CD4-positive, alpha-beta T cell treated with Interleukin-6 for 4 hours (primary cell): Measurements from ENCODE around the gene UFSP1.
"Not testable (repeated sequence)": the region's sequence is repeated elsewhere in the genome, so short reads cannot be mapped to it uniquely, and the experiment has no call there.

Experiments used
- DNase-seq: peaks from one replicate; pipeline ENCODE4 v3.0.0-alpha.2; 2020; ENCODE audit warnings: mixed read lengths

Gene UFSP1

DNA sequence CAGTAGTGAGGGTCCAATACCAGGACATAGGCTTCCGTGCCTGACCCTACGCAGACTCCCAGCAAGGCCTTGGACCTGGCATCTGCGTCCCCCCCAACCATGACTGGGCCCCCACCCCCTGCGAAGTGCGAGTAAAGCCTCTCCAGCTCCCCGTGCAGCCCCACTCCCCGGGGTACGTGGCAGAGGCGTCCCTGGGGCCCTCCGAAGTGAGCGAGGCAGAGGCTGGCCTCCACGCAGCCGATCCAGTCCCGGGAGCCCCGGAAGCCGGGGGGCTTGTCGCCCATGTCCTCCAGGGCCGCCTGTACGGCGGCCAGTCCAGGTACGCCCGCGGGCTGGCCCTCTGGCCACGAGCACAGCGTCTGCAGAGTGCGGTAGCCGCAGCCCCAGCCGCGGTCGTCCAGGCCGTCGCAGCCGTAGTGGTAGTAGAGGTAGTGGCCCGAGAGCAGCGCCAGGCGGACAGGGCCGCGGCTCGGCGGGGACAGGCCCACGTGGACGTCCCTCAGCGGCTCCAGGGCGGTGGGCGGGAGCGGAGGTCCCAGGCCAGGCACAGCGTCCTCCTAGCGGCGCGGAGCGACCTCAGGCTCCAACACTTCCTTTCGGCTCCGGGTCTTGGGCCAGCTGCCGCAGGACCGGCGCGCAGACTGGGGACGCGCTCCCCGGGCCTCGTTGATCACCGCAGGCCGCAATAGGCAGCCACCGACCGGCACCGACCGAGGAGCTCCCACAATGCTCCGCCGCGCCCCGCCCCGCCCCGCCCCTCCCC lies at the start of gene UFSP1:
Gene UFSP1 (minus strand): TSS at position 728 of the 763 bp plus-strand sequence. CDS start 444 bp downstream, at position 284.
- no peak for DNase-seq

DNA sequence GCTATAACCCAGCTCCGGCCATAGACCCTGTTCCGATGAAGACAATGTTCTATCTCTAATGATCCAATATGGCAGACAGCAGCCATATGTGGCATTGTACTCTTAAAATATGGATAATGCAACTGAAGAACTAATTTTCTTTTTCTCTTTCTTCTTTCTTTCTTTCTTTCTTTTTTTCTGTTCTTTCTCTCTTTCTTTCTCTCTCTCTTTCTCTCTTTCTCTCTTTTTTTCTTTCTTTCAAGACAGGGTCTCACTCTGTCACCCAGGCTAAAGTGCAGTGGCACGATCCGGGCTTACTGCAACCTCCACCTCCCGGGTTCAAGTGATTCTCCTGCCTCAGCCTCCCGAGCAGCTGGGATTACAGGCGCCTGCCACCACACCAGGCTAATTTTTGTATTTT lies 46.7 kb upstream of the UFSP1 start:
- not testable (repeated sequence) for DNase-seq

DNA sequence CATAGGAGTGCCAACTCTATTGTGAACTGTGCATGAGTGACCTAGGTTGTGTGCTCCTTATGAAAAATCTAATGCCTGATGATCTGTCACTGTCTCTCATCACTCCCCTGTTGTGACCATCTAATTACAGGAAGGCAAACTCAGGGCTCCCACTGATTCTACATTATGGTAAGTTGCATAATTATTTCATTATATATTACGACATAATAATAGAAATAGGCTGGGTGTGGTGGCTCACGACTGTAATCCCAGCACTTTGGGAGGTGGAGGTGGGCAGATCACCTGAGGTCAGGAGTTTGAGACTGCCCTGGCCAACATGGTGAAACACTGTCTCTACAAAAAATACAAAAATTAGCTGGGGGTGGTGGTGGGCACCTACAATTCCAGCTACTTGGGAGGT lies 45.9 kb upstream of the UFSP1 start:
- DNase-seq, result not testable (repeated sequence)

DNA sequence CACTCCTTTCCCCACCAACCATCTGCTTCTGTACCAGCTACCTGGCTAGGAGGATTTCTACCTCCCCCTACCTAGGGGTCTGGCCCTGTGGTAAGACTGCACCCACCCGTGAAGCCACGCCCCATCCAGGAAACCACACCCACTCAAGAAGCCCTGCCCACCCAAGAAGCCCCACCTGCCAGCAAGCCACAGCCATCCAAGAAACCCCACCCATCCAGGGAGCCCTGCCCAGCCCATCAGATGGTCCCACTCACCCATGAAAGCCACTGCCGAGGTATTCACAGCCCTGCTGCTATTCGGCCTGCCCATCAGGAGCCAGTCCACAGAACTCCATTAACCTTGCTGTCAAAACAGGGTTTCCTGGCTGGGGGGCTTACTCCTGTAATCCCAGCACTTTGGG lies 44.2 kb upstream of the UFSP1 start:
- no peak for DNase-seq

DNA sequence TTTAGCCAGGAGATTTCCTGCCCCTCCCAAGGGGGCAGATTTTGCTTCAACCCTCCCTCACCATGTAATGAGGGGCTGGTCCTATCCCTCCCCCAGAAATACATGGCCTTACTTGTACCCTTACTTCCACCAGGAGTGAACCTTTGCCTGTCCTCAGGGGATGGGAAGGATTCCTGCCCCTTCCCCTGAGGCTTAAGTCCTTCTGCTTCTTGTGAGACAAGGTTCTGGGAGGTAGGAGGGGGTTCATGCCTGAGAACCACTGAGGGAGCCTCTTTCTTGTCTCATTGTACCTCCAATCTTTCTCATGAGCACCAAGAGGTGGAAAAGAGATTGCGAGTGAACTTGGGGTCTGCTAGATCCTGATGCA lies 40.3 kb upstream of the UFSP1 start:
- no peak for DNase-seq

DNA sequence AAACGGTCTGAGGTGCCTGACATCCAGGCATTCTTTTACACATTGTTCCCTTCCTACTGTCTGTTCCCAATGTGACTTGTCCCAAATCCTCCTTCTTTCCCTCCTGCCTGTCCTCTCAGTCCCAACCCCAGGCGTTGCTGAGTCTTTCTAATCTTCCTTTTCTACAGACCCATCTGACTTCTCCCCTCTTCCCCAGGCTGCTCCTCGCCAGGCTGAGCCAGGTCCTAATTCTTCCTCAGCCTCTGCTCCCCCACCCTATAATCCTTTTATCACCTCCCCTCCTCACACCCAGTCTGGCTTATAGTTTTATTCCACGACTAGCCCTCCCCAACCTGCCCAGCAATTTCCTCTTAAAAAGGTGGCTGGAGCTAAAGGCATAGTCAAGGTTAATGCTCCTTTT lies 34.1 kb upstream of the UFSP1 start:
- not testable (repeated sequence) for DNase-seq

DNA sequence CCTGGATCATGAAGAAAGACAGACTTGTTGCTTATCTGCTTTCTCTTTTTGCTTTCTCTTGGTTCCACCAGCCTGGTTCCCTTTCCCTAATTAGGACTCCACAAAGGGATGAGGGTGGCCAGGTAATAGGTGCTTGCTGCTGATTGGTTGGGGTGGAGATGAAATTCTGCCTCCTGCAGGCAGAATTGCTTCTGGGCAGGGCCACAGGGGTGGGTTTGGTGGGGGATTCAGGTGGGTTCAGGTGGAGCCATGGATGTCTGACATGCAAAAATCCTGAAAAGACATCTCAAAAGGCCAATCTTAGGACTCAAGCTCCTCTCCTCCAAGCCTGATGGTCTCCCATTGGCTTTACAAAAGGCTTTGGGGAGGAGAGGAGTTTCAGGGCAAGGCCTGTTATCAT lies 31.5 kb upstream of the UFSP1 start:
- DNase-seq, result no peak

DNA sequence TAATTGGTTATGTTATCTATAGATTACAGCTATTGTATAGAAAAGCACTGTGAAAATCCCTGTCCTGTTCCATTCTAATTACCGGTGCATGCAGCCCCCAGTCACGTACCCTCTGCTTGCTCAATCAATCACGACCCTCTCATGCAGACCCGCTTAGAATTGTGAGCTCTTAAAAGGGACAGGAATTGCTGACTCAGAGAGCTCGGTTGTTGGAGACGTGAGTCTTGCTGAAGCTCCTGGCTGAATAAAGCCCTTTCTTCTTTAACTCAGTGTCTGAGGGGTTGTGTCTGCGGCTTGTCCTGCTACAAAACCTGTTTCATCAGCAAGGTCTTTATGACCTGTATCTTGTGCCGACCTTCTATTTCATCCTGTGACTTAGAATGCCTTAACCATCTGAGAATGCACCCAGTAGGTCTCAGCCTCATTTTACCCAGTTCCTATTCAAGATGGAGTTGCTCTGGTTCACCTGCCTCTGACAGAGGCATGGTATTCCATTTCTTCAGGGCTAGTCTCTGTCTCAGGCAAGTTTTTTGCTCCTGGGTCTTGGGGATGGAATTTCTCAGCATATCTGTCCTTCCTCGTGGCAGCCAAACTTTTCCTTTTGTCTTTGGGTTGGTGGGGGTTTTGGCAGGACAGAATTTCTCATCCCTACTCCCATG lies 30.4 kb upstream of the UFSP1 start:
- DNase-seq, result not testable (repeated sequence)

DNA sequence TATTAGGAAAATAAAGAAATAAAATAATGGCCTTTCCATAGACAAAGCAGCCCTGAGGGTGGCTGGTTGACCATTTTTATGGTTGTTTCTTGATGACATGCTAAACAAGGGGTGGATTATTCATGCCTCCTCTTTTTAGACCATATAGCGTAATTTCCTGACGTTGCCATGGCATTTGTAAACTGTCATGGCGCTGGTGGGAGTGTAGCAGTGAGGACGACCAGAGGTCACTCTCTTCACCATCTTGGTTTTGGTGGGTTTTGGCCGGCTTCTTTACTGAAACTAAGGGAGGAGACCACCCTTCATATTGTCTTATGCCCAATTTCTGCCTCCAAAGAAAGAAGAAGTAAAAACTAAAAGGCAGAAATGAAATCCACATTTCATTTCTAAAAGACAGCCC lies 29.8 kb upstream of the UFSP1 start:
- DNase-seq, result not testable (repeated sequence)

DNA sequence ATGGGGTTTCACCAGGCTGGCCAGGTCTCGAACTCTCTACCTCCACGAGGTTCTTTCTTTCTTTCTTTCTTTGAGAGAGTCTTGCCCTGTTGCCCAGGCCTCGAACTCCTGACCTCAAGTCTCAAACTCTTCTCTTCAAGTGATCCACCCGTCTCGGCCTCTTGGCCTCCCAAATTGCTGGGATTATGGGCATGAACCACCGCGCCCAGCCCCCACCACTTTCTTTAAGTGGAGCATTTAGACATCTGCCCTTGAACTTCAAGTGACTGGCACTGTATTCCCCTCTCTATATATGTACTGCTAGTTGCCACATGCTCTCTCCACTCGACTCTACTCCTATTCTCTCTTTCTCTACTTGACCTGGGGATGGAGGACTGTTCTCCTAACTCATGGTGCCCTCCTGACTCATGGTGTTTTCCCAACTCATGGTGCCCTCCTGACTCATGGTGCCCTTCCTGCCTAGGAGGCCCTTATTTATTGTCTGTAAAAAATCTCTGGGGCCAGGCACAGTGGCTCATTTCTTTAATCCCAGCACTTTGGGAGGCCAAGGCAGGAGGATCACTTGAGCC lies 25.4 kb upstream of the UFSP1 start:
- no peak for DNase-seq

DNA sequence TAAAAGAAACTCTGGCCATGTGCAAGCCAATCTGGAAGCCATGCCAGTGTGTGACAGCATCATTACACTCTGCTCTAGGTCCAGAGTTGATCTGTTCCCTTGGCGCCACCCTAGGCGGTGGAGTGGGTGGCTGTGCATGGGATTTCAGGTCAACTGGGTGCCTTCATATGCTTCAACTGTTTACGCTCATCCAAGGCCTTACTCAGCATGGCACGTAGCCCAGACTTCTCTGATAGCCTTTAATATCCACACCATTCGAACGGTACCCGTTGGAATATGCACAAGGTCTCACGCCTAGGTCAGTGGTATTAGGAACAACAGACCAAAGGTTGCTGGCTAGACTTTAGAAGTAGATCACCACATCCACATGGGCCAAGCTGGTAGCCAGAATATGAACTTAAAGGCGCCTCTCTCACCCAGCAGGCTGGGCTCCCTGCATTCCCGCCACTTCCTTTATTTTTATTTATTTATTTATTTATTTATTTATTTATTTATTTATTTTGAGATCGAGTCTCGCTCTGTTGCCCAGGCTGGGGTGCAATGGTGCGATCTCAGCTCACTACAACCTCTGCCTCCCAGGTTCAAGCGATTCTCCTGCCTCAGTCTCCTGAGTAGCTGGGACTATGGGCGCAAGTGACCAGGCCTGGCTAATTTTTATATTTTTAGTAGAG lies 24.8 kb upstream of the UFSP1 start:
- no peak for DNase-seq

DNA sequence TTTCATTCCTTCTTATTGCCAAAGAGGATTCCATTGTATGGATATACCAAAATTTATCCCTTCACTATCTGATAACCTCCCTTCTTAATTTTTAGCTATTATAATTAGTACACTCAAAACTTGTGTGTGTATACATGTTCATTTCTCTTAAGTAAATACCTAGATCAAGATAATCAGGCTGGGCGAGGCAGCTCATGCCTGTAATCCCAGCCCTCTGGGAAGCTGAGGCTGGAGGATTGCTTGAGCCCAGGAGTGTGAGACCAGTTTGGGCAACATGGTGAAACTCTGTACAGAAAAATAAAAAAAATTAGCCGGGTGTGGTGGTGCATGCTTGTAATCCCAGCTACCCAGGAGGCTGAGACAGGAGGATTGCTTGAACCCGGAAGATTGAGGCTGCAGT lies 22.0 kb upstream of the UFSP1 start:
- no peak for DNase-seq

DNA sequence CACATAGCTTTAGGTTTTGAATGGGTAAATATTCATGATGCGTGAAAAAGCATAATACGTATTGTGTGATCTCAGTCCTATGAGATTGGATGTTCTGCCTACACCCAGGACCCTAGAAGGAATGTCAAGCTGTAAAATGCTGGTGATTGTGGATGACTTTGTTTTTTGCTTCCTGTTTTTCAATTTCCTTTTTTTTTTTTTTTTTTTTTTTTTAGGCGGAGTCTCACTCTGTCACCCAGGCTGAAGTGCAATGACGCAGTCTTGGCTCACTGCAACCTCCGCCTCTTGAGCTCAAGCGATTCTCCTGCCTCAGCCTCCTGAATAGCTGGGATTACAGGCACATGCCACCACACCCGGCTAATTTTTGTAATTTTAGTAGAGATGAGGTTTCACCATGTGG lies 20.9 kb upstream of the UFSP1 start:
- DNase-seq, result not testable (repeated sequence)

DNA sequence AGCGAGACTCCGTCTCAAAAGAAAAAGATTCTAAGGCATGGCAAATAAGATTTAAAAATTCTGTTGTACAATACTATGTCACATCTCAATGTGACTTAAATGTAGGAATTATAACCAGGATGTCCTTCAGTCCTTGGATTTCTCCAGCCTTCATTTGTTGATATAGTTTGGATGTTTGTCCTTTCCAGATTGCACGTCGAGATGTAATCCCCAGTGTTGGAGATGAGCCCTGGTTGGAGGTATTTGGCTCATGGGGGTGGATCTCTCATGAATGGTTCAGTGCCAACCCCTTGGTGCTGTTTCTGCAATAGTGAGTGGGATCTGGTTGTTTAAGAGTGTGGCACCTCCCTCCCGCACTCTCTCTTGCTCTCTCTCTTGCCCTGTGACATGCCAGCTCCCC lies 19.0 kb upstream of the UFSP1 start:
- no peak for DNase-seq

DNA sequence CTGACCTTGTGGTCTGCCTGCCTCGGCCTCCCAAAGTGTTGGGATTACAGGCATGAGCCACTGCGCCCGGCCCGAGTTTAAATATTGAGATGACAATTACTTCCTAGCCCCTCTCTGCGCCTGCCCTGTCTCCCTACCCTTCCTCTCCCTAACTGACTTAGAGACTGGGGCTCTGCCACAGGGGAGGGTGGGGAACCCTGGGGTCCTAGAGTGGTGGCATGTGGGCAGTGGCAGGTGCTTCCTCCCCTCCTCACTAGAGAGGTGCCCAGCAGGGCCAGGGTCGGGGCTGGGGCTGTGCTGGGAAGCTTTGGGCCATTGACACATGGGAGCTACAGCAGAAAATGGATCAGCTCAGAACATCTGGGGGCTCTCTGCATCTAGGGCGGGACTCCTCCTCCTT lies 13.1 kb upstream of the UFSP1 start:
- no peak for DNase-seq

DNA sequence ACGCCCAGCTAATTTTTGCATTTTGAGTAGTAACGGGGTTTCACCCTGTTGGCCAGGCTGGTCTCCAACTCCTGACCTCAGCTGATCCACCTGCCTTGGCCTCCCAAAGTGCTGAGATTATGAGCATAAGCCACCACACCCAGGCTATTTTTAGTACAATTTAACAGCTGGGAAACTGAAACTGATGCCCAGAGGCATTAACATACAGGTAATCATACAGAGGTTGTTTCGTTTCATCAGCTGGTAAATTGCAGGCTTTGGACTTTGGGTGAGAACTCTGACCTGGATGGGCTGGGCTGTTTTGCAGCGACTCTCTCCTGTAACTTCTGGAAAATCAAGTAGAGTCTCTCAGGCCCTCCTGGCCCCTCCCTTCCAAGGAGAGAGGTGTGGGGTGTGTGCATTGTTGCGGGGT lies 12.4 kb upstream of the UFSP1 start:
- DNase-seq, result no peak

DNA sequence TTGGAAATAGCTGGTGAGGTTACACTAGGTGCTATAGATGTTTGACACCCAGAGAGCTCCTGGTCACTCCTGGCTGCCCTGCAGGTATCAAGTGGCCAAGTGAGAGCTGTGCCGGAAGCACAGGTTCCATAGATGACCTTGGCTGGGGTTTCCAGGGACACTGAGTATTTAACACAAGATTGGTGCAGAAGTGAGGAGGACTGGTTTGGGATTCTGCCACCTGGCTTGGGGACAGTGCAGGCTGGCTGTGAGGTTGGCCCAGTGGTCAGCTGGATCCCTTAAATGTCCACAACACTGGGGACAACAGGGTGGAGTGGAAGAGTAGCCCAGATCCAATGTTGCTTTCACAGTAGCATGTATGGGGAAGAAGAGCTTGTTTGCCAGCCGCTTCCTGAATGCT lies 11.5 kb upstream of the UFSP1 start:
- DNase-seq, result no peak

DNA sequence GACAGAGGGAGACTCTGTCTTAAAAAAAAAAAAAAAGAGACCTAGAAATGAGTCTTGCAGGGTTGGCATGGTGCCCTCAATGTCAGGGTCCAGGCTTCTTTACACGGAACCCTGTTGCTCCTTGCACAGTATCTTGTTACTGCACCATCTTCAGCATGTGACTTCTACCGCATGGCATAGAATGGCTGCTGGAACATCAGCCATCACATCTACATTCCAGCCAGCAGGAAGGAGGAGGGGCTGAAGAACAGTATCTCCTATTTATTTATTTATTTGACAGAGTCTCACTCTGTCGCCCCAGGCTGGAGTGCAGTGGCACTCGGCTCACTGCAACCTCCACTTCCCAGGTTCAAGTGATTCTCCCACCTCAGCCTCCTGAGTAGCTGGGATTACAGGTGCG lies 9.9 kb upstream of the UFSP1 start:
- DNase-seq, result no peak

DNA sequence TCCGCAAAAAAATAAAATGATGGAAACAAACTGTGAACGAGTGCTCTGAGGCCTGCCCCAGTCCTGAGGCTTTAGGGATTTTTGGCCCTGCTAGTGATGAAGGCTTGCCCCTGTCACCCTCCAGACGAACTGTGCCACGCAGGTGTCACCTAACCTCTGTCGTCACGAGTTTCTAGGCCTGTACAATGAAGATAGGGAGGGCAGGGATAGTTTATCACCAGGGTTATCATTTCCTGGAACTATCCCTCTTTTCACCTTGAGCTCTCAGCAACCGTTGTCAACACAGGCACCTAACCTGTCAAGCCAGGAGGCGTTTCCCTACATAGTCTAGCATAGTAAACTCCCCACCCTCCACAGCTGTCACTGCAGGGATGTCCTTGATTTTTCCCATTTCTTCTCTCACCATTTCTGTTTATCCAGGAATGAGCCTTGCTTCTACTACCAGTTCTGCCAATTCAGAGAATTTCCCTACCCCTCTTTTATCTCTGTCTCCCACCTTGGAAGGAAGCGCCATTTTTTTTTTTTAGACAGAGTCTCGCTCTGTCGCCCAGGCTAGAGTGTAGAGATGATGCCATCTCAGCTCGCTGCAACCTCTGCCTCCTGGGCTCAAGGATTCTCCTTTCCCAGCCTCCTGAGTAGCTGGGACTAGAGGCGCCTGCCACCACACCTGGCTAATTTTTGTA lies 8.4 kb upstream of the UFSP1 start:
- DNase-seq, result no peak

DNA sequence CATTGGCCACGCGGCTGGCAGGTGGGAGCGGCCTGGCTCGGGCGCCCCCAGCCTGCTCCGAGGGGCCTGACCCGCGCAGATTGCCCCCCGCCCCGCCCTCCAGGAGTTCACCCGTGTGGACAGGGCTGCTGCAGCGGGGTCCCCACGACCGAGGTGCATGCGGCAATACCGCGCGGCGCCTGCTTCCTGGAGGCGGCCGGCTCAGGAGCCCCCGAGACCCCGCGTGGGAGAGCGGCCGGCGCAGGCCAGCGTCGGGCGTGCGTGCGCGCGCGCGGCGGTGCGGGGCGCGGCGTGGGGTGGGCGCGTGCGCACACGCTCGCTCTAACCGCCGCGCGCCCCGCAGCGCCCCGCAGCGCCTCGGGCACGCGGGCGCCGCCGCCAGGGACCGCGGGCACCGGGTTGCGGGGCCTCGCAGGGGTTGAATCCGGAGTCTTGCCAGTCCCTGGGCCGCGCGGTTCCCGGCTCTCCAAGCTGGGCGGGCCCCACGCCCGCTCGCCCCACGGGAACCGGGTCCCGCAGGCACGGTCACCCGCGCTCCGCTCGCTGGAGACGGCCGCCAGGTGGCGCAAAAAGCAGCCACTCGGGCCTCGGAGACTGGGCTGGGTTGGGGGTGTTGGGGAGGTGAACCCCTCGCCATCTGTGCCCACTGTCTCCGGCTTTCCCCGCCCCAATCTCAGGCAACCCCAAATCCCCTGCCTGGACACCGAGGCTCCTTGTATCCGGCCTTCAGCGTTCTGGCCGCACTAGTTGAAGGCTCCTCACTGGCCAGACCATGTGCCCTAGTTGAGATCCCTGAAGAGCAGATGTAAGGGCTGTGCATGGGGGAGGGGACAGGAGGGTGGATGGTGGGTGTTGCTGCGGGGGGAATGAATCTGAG lies 7.5 kb upstream of the UFSP1 start:
- peak; percentile 77 for DNase-seq

DNA sequence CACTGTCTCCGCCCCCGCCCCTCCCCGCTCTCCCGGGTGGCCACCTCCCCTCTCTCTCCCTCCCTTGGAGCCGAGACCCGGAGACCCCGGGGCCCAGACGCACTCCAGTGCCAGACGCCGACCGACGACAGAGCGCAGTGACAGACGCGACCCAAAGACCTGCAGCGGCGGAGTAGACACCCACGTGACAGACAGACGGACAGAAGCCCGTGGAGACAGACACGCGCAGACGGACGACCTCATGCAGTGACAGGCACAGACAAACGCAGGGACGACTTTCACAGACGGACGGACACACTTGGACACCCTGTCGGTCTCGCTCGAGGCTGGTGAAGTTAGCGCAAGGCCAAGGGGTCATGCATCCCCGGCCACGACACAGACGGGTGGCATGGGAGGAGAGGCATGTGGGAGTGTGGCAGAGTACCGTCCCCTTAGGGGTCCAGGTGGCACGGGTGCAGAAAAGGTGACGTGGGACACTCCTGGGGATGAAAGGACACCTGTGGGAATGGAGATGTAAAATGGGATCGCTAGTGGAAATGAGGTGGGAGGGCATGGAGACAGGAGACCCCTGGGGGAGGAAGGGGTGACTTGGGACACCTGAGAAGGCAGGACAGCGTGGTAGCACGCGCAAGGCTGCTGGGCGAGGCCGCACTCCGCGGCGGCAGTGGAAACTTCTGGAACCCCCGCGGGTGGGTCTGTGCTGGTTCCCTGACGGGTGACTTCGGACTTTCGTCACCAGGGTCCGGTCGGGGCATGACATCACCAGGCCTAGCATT lies 6.6 kb upstream of the UFSP1 start:
- DNase-seq, result peak; percentile 44

DNA sequence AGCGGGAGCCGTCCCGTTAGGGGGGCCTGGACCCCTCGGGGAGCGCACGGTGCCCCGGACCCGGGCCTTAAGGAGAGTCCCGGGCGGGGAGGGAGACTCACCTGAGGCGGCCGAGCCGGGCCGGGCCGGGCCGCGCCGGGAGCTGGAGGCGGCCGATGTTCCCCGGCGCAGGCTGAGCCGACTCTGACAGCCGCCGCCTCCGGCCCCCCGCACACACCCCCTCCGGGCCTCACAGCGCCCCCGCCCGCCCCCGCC lies 6.1 kb upstream of the UFSP1 start, which contains the start of gene ACHE:
Gene ACHE (minus strand): TSS at position 188 of the 255 bp plus-strand sequence. CDS start 1,656 bp downstream, outside the sequence.
- no peak for DNase-seq
